Measurements from ENCODE around the gene HCFC1. TPM values are rescaled to one million over a fixed set of nuclear protein-coding genes. Genes with fewer than 3 reads are reported as not detected.

HCFC1 gene
- total and polyA plus RNA-seq, 9 of the 15 experiments (the other 6 are each of a cell fraction or from before 2014, with no cell fraction given): 2.8 to 133 (median 17.1) TPM

GRCh38 chrX:153968754-153969124, 2.9 kb downstream of the HCFC1 start (continued):
- TF ChIP-seq, protein P1, sequence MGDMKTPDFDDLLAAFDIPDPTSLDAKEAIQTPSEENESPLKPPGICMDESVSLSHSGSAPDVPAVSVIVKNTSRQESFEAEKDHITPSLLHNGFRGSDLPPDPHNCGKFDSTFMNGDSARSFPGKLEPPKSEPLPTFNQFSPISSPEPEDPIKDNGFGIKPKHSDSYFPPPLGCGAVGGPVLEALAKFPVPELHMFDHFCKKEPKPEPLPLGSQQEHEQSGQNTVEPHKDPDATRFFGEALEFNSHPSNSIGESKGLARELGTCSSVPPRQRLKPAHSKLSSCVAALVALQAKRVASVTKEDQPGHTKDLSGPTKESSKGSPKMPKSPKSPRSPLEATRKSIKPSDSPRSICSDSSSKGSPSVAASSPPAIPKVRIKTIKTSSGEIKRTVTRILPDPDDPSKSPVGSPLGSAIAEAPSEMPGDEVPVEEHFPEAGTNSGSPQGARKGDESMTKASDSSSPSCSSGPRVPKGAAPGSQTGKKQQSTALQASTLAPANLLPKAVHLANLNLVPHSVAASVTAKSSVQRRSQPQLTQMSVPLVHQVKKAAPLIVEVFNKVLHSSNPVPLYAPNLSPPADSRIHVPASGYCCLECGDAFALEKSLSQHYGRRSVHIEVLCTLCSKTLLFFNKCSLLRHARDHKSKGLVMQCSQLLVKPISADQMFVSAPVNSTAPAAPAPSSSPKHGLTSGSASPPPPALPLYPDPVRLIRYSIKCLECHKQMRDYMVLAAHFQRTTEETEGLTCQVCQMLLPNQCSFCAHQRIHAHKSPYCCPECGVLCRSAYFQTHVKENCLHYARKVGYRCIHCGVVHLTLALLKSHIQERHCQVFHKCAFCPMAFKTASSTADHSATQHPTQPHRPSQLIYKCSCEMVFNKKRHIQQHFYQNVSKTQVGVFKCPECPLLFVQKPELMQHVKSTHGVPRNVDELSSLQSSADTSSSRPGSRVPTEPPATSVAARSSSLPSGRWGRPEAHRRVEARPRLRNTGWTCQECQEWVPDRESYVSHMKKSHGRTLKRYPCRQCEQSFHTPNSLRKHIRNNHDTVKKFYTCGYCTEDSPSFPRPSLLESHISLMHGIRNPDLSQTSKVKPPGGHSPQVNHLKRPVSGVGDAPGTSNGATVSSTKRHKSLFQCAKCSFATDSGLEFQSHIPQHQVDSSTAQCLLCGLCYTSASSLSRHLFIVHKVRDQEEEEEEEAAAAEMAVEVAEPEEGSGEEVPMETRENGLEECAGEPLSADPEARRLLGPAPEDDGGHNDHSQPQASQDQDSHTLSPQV (IDR thresholded peaks at IDR 0.05): 0 out of 2 replicates have a peak, but pooled peaks have one; percentile 19
- TF ChIP-seq ARID2 (IDR thresholded peaks at IDR 0.05): no peak
- TF ChIP-seq HDAC6 (IDR thresholded peaks at IDR 0.05; ENCODE audit: low read depth, low read length): no peak
- TF ChIP-seq ARID1B (IDR thresholded peaks at IDR 0.05): peak; percentile 45
- TF ChIP-seq ZNF184 (CRISPR knock-in tag; IDR thresholded peaks at IDR 0.05): no peak
- TF ChIP-seq, protein P2, sequence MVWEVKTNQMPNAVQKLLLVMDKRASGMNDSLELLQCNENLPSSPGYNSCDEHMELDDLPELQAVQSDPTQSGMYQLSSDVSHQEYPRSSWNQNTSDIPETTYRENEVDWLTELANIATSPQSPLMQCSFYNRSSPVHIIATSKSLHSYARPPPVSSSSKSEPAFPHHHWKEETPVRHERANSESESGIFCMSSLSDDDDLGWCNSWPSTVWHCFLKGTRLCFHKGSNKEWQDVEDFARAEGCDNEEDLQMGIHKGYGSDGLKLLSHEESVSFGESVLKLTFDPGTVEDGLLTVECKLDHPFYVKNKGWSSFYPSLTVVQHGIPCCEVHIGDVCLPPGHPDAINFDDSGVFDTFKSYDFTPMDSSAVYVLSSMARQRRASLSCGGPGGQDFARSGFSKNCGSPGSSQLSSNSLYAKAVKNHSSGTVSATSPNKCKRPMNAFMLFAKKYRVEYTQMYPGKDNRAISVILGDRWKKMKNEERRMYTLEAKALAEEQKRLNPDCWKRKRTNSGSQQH (CRISPR knock-in tag; IDR thresholded peaks at IDR 0.05): no peak
- TF ChIP-seq, protein P3, sequence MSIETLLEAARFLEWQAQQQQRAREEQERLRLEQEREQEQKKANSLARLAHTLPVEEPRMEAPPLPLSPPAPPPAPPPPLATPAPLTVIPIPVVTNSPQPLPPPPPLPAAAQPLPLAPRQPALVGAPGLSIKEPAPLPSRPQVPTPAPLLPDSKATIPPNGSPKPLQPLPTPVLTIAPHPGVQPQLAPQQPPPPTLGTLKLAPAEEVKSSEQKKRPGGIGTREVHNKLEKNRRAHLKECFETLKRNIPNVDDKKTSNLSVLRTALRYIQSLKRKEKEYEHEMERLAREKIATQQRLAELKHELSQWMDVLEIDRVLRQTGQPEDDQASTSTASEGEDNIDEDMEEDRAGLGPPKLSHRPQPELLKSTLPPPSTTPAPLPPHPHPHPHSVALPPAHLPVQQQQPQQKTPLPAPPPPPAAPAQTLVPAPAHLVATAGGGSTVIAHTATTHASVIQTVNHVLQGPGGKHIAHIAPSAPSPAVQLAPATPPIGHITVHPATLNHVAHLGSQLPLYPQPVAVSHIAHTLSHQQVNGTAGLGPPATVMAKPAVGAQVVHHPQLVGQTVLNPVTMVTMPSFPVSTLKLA (conservative IDR thresholded peaks at IDR 0.05): 0 out of 4 replicates have a peak, but pooled peaks of 1 of the 2 experiments have one; percentile 12
- no peak for TF ChIP-seq ARHGAP35 (IDR thresholded peaks at IDR 0.05; ENCODE audit: partially characterized antibody)
- TF ChIP-seq MTF1 (CRISPR knock-in tag; IDR thresholded peaks at IDR 0.05; ENCODE audit: borderline replicate concordance): no peak
- TF ChIP-seq, protein P4, sequence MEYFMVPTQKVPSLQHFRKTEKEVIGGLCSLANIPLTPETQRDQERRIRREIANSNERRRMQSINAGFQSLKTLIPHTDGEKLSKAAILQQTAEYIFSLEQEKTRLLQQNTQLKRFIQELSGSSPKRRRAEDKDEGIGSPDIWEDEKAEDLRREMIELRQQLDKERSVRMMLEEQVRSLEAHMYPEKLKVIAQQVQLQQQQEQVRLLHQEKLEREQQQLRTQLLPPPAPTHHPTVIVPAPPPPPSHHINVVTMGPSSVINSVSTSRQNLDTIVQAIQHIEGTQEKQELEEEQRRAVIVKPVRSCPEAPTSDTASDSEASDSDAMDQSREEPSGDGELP (CRISPR knock-in tag; IDR thresholded peaks at IDR 0.05; ENCODE audit: borderline replicate concordance): 0 out of 2 replicates have a peak, but pooled peaks have one; percentile 12
- TF ChIP-seq SMAD4 (CRISPR knock-in tag; conservative IDR thresholded peaks at IDR 0.05): peak; percentile 54
- TF ChIP-seq STAG1 (CRISPR knock-in tag; IDR thresholded peaks at IDR 0.05; ENCODE audit: borderline replicate concordance): no peak
- TF ChIP-seq DACH1 (IDR thresholded peaks at IDR 0.05; ENCODE audit: partially characterized antibody): no peak
- TF ChIP-seq TAL1 (IDR thresholded peaks at IDR 0.05): peak; percentile 13; the same call in 1 of the 2 replicates
- TF ChIP-seq CBFA2T2 (conservative IDR thresholded peaks at IDR 0.05): peak; percentile 31; the same call in 1 of the 2 replicates
- no peak for TF ChIP-seq PHB (CRISPR knock-in tag; IDR thresholded peaks at IDR 0.05)
- TF ChIP-seq ZBTB7A (IDR thresholded peaks at IDR 0.05; ENCODE audit: borderline replicate concordance, control insufficient read depth, low read depth, low read length): peak; percentile 62; the same call in 1 of the 2 replicates
- no peak for TF ChIP-seq ZNF224 (CRISPR knock-in tag; IDR thresholded peaks at IDR 0.05)
- TF ChIP-seq, protein P5, sequence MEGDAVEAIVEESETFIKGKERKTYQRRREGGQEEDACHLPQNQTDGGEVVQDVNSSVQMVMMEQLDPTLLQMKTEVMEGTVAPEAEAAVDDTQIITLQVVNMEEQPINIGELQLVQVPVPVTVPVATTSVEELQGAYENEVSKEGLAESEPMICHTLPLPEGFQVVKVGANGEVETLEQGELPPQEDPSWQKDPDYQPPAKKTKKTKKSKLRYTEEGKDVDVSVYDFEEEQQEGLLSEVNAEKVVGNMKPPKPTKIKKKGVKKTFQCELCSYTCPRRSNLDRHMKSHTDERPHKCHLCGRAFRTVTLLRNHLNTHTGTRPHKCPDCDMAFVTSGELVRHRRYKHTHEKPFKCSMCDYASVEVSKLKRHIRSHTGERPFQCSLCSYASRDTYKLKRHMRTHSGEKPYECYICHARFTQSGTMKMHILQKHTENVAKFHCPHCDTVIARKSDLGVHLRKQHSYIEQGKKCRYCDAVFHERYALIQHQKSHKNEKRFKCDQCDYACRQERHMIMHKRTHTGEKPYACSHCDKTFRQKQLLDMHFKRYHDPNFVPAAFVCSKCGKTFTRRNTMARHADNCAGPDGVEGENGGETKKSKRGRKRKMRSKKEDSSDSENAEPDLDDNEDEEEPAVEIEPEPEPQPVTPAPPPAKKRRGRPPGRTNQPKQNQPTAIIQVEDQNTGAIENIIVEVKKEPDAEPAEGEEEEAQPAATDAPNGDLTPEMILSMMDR (IDR thresholded peaks at IDR 0.05 in 2 of 3, conservative IDR thresholded peaks at IDR 0.05 in 1 of 3; ENCODE audit: insufficient read depth in 2 of 3, low read depth in 1 of 3, low read length in 3 of 3): peak; percentile 23 to 41 (median 33); a peak in 5 of 6 replicates
